Neutrophil (primary cell): Measurements from ENCODE around the gene SMU1.
"Not testable (repeated sequence)": the region's sequence is repeated elsewhere in the genome, so short reads cannot be mapped to it uniquely, and the experiment has no call there.

Source experiments
- H3K27ac ChIP-seq: fragments of 200-600 bp; sonication (generic); 2 replicates; pipeline ENCODE4 v1.5.1; 2016; ENCODE audit warnings: mild to moderate bottlenecking, moderate library complexity
- H3K27me3 ChIP-seq: fragments of 200-600 bp; sonication (generic); 2 replicates; pipeline ENCODE4 v1.6.0; 2016; ENCODE audit warnings: mild to moderate bottlenecking
- H3K36me3 ChIP-seq: fragments of 200-600 bp; sonication (generic); 2 replicates; pipeline ENCODE4 v1.5.1; 2017
- H3K4me1 ChIP-seq, 2 experiments: fragments of 200-600 bp in 1 of 2; sonication (generic) in 1 of 2; 1 replicate in 1 of 2; 2 replicates in 1 of 2; pipeline versions ENCODE4 v1.5.1 to v1.6.1; 2013 to 2016; ENCODE audit warnings: low read depth in 1 of 2, low read length in 1 of 2, mild to moderate bottlenecking in 1 of 2, moderate library complexity in 1 of 2; ENCODE audit not compliant: control insufficient read depth in 1 of 2, insufficient read depth in 1 of 2
- H3K4me3 ChIP-seq, 2 experiments: fragments of 200-600 bp in 1 of 2; sonication (generic) in 1 of 2; 1 replicate in 1 of 2; 2 replicates in 1 of 2; pipeline ENCODE4 v1.5.1; 2013 to 2016; ENCODE audit warnings: low read depth in 1 of 2, low read length in 1 of 2, mild to moderate bottlenecking in 1 of 2, moderate library complexity in 1 of 2
- H3K9me3 ChIP-seq: fragments of 200-600 bp; sonication (generic); 2 replicates; pipeline ENCODE4 v1.5.1; 2016
- TF ChIP-seq, protein P1 (sequence below): fragments of 200-600 bp; sonication (generic); IDR thresholded peaks from 2 replicates; pipeline ENCODE4 v1.5.1; 2016; ENCODE audit warnings: antibody characterized with exemption

Gene SMU1

DNA sequence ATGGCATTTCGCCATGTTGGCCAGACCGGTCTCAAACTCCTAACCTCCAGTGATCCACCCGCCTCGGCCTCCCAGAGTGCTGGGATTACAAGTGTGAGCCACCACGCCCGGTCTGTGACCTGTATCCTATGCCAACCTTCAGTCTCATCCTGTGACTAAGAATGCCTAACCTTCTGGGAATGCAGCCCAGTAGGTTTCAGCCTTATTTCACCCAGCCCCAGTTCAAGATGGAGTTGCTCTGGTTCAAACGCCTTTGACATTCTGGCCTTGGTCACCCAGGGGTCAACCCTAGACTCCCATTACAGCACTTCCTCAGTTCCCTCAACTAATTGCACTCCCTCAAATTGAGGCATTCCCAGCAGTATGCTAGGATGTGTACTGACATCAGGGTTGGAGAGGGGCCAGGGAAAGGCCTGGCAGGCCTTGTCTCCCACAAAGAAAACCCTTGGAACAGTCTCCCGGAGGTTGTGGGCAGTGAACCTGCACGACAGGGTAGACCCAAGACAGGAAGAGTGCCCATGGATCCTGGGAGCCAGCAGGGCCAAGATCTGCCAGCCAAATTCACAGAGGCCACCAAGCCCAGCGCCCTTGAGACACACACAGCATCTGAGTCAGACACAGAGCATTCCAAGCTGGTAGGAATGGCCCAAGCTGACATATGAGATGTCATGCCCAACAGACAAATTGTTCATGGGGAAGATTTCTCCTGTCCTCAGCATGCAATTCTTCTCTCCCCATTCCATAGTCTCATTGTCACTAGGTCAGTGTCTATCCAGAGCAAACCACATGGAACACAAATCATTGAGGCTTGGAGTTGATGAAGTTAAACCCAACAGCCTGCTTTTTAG is 24.9 kb upstream of the SMU1 start:
- no peaks in the 10 kb centered on the region for H3K4me1 ChIP-seq
- no peaks in the 10 kb centered on the region for H3K9me3 ChIP-seq
- TF ChIP-seq, protein P1, sequence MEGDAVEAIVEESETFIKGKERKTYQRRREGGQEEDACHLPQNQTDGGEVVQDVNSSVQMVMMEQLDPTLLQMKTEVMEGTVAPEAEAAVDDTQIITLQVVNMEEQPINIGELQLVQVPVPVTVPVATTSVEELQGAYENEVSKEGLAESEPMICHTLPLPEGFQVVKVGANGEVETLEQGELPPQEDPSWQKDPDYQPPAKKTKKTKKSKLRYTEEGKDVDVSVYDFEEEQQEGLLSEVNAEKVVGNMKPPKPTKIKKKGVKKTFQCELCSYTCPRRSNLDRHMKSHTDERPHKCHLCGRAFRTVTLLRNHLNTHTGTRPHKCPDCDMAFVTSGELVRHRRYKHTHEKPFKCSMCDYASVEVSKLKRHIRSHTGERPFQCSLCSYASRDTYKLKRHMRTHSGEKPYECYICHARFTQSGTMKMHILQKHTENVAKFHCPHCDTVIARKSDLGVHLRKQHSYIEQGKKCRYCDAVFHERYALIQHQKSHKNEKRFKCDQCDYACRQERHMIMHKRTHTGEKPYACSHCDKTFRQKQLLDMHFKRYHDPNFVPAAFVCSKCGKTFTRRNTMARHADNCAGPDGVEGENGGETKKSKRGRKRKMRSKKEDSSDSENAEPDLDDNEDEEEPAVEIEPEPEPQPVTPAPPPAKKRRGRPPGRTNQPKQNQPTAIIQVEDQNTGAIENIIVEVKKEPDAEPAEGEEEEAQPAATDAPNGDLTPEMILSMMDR = no peak
- H3K27me3 ChIP-seq = no peaks in the 10 kb centered on the region
- no peak overlapping the region for H3K4me3 ChIP-seq
- no peak overlapping the region for H3K27ac ChIP-seq
- no peaks in the 10 kb centered on the region for H3K36me3 ChIP-seq

DNA sequence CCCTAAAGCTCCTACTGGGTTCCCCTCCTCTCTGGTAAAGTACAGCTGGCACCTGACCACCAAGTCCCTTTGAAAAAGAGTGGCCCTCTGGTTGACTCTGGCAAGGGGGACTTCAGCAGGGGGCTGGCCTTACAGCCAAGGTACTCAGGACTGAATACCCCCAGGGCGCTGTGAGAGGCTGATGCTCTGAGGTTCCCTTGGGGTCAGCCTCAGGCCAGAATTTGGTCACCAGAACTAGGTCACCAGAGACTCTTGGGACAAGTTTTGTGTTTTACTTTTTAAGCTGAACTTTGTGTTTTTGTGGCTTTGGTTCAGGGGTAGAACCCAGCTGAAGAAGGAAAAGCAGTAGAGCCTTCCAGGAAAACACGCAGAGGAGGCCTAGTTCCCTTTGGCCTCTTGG is 23.3 kb upstream of the SMU1 start:
- Histone ChIP-seq H3K9me3 (no peaks in the 10 kb centered on the region), H3K36me3 (no peaks in the 10 kb centered on the region), H3K27me3 (no peaks in the 10 kb centered on the region), H3K27ac (no peak overlapping the region), H3K4me1 (no peaks in the 10 kb centered on the region), H3K4me3 (no peak overlapping the region)
- TF ChIP-seq, protein P1 = no peak

DNA sequence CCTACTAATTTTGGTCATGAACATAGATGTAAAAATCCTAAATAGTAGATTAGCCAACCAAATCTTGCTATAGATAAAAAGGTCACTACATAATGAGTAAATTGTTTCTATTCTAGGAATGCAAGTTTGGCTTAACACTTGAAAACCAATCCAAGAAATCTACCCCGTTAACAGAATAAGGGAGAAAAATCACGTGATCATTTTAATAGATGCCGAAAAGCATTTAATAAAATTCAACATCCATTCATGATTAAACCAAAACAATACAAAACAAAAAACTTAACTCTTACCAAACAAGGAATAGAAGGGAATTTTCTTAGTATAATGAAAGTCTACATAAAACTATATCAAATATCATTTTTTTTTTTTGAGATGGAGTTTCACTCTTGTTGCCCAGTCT is 20.7 kb upstream of the SMU1 start:
- Histone ChIP-seq H3K27me3 (no peaks in the 10 kb centered on the region), H3K9me3 (no peaks in the 10 kb centered on the region), H3K36me3 (no peaks in the 10 kb centered on the region), H3K27ac (no peak overlapping the region), H3K4me1 (no peaks in the 10 kb centered on the region), H3K4me3 (no peak overlapping the region)
- TF ChIP-seq, protein P1 = no peak

DNA sequence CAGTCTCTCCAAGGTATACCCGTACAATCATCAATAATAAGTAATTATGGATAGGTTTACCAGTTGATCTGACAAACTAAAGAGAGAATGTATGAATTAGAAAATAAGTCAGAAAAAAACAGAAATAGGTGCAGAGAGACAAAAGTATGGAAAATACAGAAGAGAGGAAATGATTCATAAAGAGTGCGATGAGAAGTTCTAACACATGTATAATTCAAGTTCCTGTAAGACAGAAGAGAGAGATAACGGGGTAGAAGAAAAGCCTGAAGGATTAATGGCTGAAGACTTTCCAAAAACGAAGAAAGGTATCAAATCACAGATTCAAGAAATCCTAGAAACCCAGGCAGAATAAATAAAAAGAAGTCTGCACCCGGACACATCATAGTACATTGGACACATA is 16.2 kb upstream of the SMU1 start:
- H3K4me1 ChIP-seq = no peaks in the 10 kb centered on the region
- H3K27ac ChIP-seq = no peak overlapping the region
- H3K9me3 ChIP-seq = no peaks in the 10 kb centered on the region
- TF ChIP-seq, protein P1 = no peak
- H3K4me3 ChIP-seq = no peak overlapping the region
- H3K36me3 ChIP-seq = no peaks in the 10 kb centered on the region
- no peaks in the 10 kb centered on the region for H3K27me3 ChIP-seq

DNA sequence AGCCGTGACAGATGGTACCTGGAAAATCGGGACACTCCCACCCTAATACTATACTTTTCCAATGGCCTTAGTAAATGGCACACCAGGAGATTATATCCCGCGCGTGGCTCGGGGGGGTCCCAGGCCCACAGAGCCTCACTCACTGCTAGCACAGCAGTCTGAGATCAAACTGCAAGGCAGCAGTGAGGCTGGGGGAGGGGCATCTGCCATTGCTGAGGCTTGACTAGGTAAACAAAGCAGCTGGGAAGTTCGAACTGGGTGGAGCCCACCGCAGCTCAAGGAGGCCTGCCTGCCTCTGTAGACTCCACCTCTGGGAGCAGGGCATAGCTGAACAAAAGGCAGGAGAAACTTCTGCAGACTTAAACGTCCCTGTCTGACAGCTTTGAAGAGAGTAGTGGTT is 9.2 kb upstream of the SMU1 start:
- not testable (repeated sequence) for H3K27me3 ChIP-seq, H3K4me3 ChIP-seq, H3K36me3 ChIP-seq, H3K4me1 ChIP-seq, H3K27ac ChIP-seq, H3K9me3 ChIP-seq

DNA sequence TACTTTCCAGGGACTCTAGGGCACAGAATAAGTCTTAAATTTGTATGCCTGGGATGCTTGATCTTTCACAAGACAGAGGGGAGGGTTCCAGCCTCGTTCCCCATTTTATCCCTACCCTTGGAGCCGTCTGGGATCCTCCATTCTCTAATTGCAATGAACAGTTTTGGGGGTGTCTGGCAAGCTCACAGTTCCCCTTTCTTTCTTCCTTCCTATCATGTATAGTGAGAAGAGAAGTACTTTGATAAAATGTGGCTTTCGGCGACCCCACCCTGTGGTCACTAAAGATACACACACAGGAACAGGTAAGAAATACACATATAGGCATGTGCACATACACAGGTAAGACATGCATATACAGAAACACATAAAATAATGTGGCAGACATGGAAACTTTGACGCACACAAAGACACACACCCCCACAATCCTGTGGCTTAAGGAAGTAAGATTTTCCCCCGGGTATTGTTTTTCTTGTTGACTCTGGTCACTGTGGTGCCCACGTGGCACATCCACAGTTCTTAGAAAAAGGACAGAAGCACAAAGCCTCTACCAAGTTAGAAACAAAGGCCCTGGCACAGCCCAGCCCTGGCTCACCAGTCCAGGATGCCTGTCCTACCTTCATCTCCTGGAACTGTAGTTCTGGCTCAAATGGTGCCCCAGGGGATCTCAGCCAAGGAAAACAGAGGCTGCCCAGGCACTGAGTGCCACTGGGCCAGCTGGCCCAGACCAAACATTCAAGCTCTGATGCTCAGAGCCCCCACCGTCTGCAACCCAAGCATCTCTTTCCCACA is 6.3 kb upstream of the SMU1 start:
- Histone ChIP-seq H3K27me3 (no peaks in the 10 kb centered on the region), H3K9me3 (no peaks in the 10 kb centered on the region), H3K4me1 (peaks cover 8% of the 10 kb centered on the region in 2 experiments), H3K27ac (no peak overlapping the region), H3K4me3 (no peak overlapping the region), H3K36me3 (no peaks in the 10 kb centered on the region)
- TF ChIP-seq, protein P1 = no peak
